NB4 (cell line): Measurements from ENCODE around the gene NOX3.

Experiments
- CTCF ChIP-seq: IDR thresholded peaks from one replicate; pipeline ENCODE4 v1.5.1; 2012; ENCODE audit warnings: low read depth, low read length
- MAX ChIP-seq: IDR thresholded peaks from 2 replicates; pipeline ENCODE4 v1.6.1; 2011; ENCODE audit warnings: low read depth, low read length
- MYC ChIP-seq: IDR thresholded peaks from 2 replicates; pipeline ENCODE4 v1.6.1; 2011; ENCODE audit warnings: low read depth, low read length
- POLR2A ChIP-seq: IDR thresholded peaks from 2 replicates; pipeline ENCODE4 v1.6.1; 2011; ENCODE audit warnings: mild to moderate bottlenecking; ENCODE audit not compliant: insufficient read length; ENCODE audit errors: extremely low read depth

DNA sequence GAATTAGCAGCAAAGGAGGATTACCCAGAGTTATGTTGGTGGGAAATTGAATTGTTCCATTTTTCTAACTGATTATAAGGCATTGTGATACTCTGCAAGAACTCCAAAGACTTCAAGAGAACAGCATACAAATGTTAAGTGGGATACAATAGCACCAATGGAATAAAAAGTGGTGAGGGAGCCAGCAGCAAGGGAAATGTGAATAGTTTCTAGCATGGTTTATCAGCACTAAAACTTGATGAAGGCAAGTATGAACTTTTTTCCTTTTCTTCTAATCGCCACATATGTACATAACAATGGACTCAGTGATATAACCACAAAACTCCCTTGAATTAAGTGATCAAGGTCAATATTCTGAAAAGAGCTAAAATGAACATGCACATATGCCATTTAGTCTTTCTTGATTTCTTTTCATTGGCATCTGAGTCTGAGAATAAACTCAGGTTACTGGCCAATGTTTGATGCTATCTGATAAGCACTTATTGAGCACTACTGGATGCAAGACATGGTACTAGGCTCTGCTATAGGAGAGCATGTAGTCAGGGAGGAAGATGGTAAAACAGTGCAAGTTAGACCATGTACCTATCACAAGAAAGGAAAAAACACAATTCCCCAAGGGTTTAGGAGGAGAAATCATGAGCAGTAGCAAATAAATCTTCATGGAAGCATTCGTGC is 36.6 kb upstream of the NOX3 start:
- TF ChIP-seq POLR2A, result no peak
- no peak for TF ChIP-seq MAX
- TF ChIP-seq CTCF, result no peak
- no peak for TF ChIP-seq MYC
